HG02885 (cell line): Measurements from ENCODE around the gene ITPR1.

Experiments used
- ATAC-seq: cut with Tn5 transposase; IDR thresholded peaks from one replicate; pipeline ENCODE4 v1.9.1; 2021; ENCODE audit warnings: mild to moderate bottlenecking; ENCODE audit not compliant: unreplicated experiment, poor library complexity

The ITPR1 gene

GRCh38 chr3:4707324-4707723 is 214.2 kb downstream of the ITPR1 start:
- no peak for ATAC-seq

DNA sequence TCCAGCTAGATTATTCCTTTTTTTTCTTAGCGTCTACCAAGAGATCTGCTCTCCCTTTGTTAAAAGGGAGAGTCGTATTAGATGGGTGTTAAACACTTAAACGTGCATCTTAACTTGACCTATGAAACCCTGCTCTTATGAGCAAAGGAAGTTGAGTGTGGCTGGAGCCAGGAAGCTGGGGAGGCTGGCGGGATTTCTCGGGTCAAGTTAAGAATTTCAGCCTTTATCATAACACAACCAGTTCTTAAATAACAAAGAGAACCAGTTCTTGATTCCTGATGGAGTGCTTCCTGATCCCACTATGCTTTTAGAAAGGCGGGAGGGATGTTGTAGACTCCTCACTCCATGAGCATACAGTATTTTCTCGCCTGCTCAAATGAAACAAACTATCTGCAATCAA is 215.1 kb downstream of the ITPR1 start:
- ATAC-seq, result no peak

- ATAC-seq, result no peak
These were observed 216.2 kb downstream of the ITPR1 start for GRCh38 chr3:4709341-4709740.

GRCh38 chr3:4710191-4710590 is 217.0 kb downstream of the ITPR1 start:
- ATAC-seq, result no peak

- peak; percentile 16 for ATAC-seq
These were observed 218.5 kb downstream of the ITPR1 start for GRCh38 chr3:4711680-4711992.

DNA sequence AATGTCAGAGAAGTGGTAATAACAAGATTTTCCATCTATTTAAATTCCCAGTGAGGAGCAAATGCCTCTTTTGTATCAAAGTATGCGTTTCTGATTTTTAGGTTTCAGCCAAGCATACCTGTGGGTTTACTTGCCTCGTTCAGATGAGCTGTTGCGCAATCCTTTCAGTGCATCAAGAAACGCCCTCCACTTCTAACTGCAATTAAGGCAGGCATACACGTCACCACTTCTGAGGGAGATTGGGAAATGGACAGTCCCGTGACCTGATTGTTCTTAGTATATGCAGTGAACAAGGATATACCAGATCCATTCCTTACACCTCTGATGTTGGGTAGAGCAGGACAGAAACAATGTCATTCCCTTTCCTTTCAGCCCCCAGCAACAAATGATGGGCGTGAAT is 219.0 kb downstream of the ITPR1 start:
- ATAC-seq, result no peak

DNA sequence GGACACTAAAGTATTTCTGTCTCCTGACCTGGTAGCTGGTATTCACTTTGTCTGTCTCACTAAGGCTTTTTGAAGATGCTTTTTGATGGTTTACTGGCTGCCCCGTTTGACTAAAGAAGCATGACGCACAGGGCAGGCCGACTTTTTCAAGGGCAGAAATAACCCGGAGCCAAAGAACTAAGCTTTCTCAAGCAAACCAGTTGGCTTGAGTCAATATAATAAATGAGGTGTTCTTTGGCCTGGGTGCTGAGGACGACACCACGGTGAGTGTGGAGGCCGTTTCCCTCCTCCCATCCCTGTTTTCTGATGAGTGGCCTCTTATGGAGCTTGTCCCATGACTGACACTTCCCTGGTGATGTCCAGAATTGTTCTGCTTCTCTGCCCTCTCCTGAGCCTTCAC is 220.9 kb downstream of the ITPR1 start:
- ATAC-seq, result no peak

- no peak for ATAC-seq
These were observed 223.1 kb downstream of the ITPR1 start for GRCh38 chr3:4716266-4716665.

DNA sequence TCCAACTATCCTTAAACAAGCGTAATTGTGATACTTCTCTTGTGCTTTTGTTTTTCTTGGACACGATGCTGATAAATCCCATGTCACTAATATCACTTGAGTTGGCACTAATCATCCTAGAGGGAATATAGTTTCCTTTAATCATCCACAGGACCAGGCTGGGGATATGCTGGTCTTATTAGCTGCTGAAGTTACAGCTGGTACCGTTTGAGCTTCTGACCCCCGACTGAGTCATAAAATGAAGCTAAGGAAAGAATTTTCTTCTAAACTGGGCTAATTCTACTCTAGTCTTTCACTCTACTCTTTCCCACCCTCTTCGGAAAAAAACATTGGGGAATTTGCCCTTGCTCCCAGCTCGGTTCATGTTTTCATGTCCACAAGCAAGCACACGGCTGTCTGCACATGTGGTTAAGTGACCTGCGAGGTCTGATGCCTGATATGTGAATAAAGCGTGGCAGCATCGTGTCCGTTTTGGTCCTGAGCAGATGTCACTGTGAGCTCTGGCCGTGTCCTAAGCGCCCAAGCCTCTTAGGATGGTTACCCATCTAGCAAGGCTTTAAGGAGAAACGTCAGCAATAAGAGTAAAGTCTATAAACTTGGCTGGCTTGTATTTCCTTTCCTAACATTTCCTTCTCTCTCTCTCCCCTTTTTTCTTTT is 223.7 kb downstream of the ITPR1 start:
- no peak for ATAC-seq

- no peak for ATAC-seq
These were observed 224.2 kb downstream of the ITPR1 start for GRCh38 chr3:4717363-4717740.

GRCh38 chr3:4718179-4718736 is 225.1 kb downstream of the ITPR1 start:
- ATAC-seq, result no peak

- ATAC-seq, result no peak
These were observed 225.9 kb downstream of the ITPR1 start for GRCh38 chr3:4719046-4719501.

- ATAC-seq, result peak; percentile 55
These were observed 227.3 kb downstream of the ITPR1 start for GRCh38 chr3:4720316-4721075.

DNA sequence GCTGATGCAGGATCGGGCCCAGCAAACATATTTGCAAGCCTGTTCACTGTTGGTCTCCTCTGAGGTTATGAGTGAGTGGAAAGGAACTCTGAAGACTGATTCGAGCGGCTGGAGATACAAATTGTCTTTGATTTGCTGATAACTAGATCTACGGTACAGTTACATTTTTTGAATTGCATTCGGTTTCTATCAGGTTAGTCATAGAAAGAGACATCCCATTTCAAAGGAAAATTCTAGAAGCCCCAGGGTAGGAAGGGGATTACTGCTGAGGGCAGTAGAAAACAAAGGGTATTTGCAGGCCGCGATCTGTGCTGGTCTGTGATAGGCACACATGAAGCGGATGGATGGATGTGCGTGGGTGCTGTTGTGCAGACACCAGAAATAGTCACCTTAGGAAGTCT is 228.4 kb downstream of the ITPR1 start:
- ATAC-seq, result no peak

DNA sequence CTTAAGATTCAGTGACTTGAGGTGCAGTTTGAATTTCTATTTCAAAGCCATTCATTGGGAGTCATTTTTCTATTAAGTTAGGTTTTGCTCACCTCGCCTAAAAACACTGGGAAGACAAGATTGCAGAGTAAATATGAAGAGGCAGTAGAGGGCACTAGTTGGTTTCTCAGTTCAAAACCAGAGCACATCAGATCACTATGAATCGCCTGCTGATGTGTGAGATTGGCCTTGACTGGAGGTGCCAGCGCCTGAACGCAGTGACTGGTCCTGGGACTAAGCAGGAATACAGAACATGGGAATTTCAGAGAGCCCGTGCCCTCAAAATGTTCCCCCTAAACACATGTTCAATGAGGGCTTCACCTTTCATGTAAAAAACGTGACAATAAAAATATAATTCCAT is 229.0 kb downstream of the ITPR1 start:
- peak; percentile 69 for ATAC-seq

DNA sequence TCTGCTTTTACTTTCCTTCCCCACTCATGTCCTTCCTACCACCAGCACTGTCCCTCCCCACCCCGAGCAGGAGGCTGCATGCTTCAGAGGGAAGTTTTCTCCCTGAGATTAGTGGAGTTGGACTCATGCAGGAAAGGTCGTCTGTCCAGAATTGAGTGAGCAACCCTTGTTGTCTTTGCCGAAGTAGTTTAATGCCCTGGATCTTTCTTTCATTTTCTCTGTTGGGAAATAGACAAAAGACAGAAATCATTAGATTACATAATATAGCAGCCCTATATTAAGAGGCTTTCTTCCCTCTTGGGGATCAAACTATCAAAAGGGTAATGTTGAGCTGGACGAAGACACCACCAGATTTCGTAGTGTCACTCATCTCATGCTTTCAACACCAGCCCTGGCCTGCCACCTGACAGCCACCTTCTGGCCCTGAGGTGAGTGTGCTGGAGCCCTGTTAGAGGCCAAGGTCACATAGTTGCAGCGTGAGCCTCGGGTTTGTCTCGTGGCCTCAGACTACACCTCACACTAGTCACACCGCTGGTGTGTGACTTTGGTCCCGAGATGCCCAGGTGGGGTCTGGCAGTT is 231.0 kb downstream of the ITPR1 start:
- ATAC-seq, result no peak

GRCh38 chr3:4726549-4726948 is 233.4 kb downstream of the ITPR1 start:
- no peak for ATAC-seq

DNA sequence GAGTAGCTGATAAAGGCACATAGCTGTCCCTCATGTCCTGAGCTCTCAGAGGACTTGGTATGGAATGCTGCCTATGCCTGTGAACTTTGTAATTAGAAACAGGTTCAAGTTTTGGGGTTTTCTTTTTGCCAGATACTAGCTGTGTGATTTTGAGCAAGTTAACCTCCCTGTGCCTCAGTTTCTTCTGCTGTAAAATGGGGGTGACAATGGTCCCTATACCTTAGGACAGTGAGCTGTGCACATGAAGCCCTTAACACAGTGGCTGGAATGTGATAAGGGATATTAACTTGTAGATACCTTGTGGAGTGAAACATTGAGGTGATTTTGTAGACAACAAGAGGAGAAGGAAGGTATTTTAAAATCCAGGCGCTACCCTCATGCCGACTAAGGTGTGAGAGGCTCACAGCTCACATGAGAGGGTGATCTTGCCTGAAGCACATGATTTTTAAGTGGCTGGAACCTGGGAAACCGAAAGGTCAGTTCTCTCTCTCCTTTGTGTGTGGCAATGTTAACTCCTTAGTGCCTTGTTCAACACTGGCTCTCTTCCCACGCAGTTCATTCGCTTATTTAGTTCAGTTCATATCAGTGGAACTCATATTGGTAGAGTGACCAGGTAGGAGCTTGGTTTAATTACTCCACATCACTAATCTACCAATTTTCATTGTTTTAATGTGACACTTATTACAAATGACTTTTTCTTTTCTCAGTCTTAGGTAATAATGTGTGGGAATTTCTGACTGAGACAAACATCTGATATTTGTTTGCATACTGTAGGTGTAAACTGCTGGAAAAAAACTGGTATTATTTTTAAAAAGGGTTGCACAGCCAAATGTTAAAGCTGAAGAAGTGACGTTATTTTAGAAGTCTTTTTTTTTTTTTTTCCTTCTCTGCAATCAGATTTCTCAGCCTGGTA is 236.2 kb downstream of the ITPR1 start:
- ATAC-seq, result peak; percentile 56

GRCh38 chr3:4730719-4731118 is 237.6 kb downstream of the ITPR1 start:
- no peak for ATAC-seq

GRCh38 chr3:4731543-4732111 is 238.5 kb downstream of the ITPR1 start:
- no peak for ATAC-seq
